Stimulated activated CD4-positive, alpha-beta T cell treated with anti-CD3 and anti-CD28 coated beads, Interleukin-2, amount 100 ng/mL, for 24 hours (primary cell): ENCODE data around the gene FGGY.
"Not testable (repeated sequence)": the region's sequence is repeated elsewhere in the genome, so short reads cannot be mapped to it uniquely, and the experiment has no call there.

Source experiments
- DNase-seq, 2 donors: peaks; one replicate each; pipeline ENCODE4 v3.0.0-alpha.2; 2020

Gene FGGY

DNA sequence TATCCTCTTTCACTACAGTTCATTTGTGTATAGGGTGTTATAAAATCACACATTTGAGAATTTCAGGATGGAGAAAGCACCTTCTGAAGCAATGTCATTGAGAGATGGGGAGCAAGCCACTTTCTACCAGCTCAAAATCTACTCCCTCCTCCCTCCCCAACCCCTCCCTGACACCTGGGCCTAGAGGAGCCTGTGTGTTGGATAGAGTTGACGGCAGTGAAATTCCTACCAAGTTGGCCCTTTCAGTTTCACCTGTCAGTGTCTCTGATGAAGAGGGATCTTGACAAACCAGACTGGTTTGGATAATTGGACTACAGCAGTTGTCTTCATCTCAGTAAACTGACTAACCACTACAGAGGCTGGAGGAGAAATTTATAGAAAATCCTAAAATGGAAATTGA lies 392.8 kb downstream of the FGGY start:
- DNase-seq, result no peak

DNA sequence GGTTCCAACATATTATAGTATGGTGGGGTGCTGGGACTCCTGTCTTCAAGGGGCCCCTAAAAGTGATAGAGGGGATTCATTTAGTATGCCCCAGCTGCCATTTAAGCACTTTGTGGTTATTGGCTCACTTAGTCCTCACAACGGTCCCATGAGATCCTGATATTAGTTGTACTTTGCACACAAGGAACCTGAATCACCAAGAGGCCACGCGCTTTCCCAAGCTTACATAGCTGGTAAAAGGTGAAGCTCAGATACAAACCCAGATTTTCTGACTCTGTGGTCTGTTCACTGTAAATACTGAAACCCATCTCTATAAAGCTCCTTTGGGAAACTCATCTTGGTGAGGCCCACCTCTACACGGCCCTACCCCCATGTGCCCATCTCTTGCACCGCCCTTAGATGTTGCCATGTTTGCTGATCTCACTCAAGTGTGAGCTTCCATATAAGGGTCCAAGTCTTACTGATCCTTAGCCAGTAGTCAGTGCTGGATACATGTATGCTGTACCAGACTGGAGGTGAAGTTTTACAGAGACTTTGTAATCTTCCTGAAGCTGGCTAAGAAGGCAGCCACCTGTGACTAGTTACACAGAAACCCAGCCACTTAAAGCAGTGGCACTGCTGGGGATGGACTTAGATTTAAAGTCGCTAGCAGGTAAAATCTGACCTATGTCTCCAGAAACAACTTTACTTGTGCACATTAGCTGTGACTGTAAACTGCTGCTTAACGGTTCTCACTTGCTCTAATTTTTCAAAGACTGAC lies 393.5 kb downstream of the FGGY start:
- no peak for DNase-seq

DNA sequence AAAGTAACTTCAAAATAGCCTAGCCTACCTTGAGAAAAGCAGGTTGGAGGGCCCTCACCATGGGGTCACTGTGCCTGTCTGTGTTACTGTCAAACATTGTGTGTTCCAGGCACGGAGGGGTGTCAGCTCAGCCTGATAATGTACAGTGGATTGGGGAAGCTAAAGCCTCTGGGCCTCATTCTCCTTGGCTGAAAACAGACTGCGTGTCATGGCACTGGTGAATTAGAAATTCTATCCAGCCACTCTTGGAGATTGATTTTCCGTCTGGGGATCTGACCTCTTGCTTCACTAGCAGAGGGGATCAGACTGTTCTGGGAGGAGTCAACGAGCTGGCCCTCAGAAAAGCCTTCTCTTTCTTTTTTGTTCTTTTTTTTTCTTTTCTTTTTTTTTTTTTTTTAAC lies 394.4 kb downstream of the FGGY start:
- DNase-seq, result no peak

- DNase-seq, result no peak
Measured at GRCh38 chr1:59692591-59692990, 395.7 kb downstream of the FGGY start.

DNA sequence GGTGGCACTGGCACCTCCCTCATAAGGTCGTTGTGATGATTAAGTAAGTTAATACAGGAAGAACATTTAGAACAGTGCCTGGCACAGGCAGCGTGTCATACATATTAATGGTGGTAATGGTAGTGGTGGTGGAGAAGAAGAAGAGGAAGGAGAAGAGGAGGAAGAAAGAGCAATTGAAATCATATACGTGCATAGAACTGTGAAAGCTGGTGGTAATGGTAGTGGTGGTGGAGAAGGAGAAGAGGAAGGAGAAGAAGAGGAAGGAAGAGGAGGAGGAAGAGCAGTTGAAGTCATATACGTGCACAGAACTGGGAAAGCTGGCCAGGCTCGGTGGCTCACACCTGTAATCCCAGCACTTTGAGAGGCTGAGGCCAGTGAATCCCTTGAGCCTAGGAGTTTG lies 396.5 kb downstream of the FGGY start:
- DNase-seq, result no peak

DNA sequence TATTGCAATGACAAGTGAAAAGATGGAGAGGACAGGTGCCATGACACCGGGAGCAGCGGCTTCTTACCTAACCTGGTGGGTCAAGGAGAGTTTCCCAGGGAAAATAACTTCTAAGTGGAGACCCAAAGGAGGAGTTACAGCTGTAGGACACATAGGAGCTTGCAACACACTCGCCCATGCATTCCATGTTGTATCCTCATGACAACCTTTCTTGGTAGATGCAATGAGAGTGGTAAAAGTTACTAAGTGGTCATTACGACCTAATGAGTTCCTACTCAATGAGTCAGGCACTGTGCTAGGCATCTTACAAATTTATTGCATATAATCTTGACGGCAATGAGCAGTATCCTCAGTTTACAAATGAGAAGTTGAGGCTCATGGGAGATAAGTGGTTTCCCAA lies 398.4 kb downstream of the FGGY start:
- DNase-seq, result no peak

- DNase-seq, result no peak
Measured at GRCh38 chr1:59696421-59697115, 399.7 kb downstream of the FGGY start.

GRCh38 chr1:59697150-59697800 lies 400.4 kb downstream of the FGGY start:
- peak; percentile 17 to 31 for DNase-seq

DNA sequence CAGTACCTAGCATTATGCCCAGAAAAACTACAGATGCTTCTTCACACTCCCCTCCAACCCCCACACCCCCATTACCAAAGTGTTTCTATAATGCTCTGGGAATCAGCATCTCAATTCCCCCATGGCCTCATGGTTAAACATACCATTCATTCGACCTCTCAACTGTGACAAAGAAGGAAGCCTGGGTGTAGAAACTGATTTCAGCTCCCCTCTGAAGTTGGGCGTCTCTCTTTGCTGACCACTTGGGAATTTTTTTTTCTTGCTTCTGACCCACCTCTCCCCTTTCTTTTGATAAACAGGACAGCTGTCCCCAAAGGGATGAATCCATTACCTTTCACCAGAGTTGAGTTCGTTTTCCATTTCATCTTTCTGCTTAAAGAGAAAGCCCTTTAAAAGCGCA lies 401.5 kb downstream of the FGGY start:
- no peak for DNase-seq

GRCh38 chr1:59699227-59699847 lies 402.4 kb downstream of the FGGY start:
- no peak for DNase-seq

DNA sequence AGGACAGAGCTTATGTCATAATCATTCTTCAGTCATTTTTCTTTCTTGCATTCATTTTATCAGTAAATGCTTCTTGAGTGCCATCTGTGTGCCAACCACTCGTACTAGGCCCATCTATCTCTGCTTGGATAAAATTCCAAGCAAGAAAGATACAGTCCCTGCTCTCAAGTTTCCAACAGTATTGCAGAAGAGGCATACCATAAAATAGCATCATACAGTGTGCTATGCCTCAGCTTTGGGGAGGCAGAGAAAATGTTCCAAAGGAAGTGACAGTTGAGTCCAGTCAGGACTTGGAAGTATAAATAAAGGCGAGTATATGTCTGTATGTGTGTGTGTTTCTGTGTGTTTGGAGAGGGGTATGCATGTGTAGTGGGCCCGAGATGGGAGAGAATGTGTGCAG lies 404.5 kb downstream of the FGGY start:
- no peak for DNase-seq

- no peak for DNase-seq
Measured at GRCh38 chr1:59703226-59703917, 406.5 kb downstream of the FGGY start.

DNA sequence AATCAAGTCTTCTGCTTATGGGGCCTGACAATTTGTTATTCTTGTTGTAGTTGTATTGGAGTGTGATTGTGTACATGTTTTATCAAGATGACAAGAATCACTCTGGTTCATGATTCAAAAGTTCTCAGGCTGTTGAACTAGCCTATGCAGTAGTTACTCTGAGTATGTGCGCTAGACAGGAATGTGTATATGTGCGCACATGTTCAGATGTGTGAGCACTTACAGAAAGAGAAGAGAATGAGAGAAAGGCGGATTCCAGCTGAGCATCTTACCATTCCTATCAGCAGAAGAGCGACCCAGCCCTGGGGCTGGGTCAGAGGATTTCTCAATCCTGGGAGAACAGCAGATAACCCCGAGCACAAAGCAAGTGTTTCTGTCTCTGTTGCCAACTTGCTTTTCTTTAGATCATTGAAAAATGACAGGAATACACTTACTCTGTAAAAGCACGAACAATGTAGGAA lies 407.1 kb downstream of the FGGY start:
- no peak for DNase-seq

DNA sequence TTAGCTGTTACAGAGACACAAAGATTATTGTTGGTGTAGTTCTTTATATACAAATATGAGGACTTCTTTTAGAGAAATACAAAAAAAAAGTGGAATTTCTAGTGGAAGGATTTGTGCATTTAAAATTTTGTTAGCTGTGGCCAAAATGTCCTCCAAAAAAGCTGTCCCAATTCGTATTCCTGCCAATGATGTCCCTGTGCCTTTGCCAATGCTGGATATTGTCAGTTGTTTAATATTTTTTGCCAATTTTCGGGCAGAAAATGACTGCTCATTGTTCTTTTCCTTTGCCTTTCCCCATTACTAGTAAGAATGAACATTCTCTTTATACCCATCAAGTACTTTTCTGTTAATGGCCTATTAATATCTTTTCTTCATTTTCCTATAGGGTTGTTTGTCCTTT lies 407.8 kb downstream of the FGGY start:
- DNase-seq, result no peak

DNA sequence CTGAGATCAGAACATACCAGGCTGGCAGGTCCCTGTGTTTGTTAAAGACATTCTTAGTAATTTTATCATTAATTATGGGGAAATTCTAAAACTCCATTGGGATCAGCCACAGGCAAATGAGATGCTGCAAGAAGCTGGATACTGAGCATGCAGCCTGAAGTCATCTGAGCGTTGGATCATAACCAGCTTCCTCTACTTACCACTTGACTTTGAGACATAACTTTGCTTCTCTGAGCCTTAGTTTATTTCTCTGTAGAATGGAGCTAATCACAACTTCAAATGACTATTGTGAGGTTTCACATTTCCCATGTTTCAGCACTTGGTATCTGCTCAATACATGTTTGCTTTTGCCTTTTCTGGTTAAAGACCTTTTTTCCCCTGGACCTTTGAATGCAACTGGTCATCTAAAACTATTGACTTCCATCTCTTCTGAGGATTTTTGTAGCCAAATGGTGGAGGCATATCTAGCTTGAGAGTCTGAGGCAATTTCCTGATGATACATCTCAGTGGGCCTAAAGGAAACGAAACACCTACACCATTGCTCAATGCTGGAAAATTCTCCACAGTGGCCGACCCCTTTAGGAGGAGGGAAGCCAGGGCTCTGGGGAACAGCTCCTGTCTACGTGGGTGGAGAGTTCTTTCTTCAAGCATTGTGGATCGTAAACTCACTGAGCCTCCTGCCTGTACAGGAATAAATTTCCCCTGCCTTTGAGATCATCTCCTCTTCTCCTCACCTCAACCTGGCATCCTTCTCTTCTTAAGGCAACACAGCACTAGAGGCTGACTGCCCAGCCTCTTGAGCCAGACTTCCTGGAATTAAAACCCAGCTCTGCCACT lies 408.8 kb downstream of the FGGY start:
- no peak for DNase-seq

DNA sequence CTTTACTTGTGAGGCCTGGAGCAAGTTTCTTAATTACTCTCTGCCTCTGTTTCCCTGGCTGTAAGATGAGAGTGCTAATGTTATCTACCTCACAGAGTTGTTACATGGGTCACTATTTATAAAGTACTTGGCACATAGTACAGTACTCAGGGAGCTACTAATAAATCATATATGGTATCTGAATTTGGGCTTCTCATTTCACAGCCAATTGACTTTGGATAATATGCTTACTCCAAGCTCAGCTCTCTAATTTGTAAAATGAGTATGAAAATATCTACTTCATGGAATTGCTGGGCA lies 409.4 kb downstream of the FGGY start:
- no peak for DNase-seq

GRCh38 chr1:59707178-59707791 lies 410.4 kb downstream of the FGGY start:
- DNase-seq, result no peak

GRCh38 chr1:59709333-59709732 lies 412.4 kb downstream of the FGGY start:
- no peak for DNase-seq

GRCh38 chr1:59710920-59711319 lies 414.0 kb downstream of the FGGY start:
- not testable (repeated sequence) for DNase-seq

DNA sequence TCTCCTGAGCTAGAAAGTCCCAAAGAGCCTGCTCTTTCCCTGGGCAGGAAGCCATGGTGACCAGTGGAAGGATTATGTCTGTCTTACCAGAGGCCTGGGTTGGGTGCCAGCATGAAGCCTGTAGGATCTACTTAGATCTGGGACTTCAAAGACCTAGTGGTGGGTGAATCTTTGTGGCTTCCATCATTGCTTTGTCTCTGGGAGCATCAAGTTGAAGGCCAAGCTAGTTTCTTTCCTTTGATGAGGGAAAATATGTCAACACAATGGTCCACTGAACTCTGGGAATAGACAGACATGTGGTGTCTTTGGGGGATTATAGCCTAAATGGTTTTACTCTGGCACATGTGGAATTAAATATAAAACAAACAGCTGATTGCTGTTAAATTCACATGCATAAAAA lies 417.3 kb downstream of the FGGY start:
- DNase-seq, result no peak

DNA sequence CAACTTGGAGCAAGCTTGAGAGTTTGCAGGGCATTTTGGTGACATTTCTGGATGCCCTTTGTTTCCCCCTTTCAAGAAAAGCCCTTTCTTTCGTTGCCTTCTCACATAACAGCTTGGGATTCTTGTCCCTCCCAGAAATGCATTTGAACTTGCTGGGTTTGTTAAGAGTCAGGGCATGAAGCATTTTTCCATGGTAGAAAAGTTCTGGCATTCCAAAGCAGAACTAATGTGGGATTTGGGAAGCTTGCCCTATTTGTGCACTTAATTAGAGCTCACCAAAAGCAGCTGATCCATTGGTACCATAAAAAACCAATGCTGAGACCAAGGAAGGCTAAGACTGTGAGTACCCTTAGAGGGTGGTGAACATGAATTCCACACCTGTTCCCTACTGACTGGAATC lies 418.1 kb downstream of the FGGY start:
- DNase-seq, result no peak

- no peak for DNase-seq
Measured at GRCh38 chr1:59716832-59717231, 419.9 kb downstream of the FGGY start.
